ENCODE measurements around the gene MAP7D1. TPM values are rescaled to one million over a fixed set of nuclear protein-coding genes. Genes with fewer than 3 reads are reported as not detected.

The MAP7D1 gene
- polyA plus RNA-seq, 1 donor = 54.7 TPM

Other genes starting within 250 kb of the MAP7D1 start
- 18.6 TPM for gene AGO3, start 225.1 kb upstream of the MAP7D1 start, polyA plus RNA-seq (ENCODE audit: insufficient read length)
- 13.3 TPM for gene TEKT2, start 72.1 kb upstream of the MAP7D1 start, polyA plus RNA-seq (ENCODE audit: insufficient read length)
- 28.6 TPM for gene ADPRS, start 67.3 kb upstream of the MAP7D1 start, polyA plus RNA-seq (ENCODE audit: insufficient read length)
- gene COL8A2, start 30.9 kb upstream of the MAP7D1 start, polyA plus RNA-seq (ENCODE audit: insufficient read length) = 1.2 TPM
- gene TRAPPC3, start 6.7 kb upstream of the MAP7D1 start, polyA plus RNA-seq (ENCODE audit: insufficient read length) = 64.9 TPM
- 169 TPM for gene THRAP3, start 68.3 kb downstream of the MAP7D1 start, polyA plus RNA-seq (ENCODE audit: insufficient read length)
- 31.2 TPM for gene SH3D21, start 150.2 kb downstream of the MAP7D1 start, polyA plus RNA-seq (ENCODE audit: insufficient read length)
- gene EVA1B, start 167.5 kb downstream of the MAP7D1 start, polyA plus RNA-seq (ENCODE audit: insufficient read length) = 37.6 TPM
- gene STK40, start 229.8 kb downstream of the MAP7D1 start, polyA plus RNA-seq (ENCODE audit: insufficient read length) = 40.4 TPM
- gene LSM10, start 241.7 kb downstream of the MAP7D1 start, polyA plus RNA-seq (ENCODE audit: insufficient read length) = 20.3 TPM